ENCODE results near the gene RPL31. TPM values are rescaled to one million over a fixed set of nuclear protein-coding genes. Genes with fewer than 3 reads are reported as not detected.

The RPL31 gene
- total and polyA plus RNA-seq, 2 donors (not counting 1 experiment from before 2014, with no cell fraction given): 1,159 to 2,636 TPM

DNA sequence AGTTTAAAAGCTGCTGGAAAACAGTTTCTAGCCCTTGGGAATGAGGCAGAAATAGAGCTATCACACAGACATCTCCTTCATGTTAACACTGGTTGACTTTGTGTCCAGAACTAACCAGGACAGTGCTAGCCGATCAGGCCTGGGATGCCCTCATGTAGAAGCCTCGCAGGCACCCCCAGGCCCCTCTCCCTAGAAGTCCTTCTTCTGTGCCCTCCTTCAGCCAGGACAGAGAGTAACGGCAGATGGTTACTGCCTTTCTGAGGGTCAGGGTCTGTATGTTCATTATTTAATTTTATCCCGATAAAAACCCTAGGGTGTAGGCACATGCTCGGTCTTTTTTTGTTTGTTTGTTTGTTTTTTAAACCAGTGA lies 10.7 kb upstream of the RPL31 start:
- Histone ChIP-seq H3K9me3 (ENCODE audit: control insufficient read depth, insufficient read depth, low read depth, low read length) (no peaks in the 10 kb centered on the region), H2AFZ (ENCODE audit: low read length) (no peak overlapping the region), H3K4me2 (ENCODE audit: extremely low read depth, insufficient read depth, low read length) (no peak overlapping the region), H3K79me2 (ENCODE audit: control insufficient read depth, insufficient read depth, low read length) (no peaks in the 10 kb centered on the region), H3K36me3 (ENCODE audit: control insufficient read depth, insufficient read depth, low read length) (no peaks in the 10 kb centered on the region), H3K27ac (ENCODE audit: insufficient read depth, low read length) (no peak overlapping the region), H3K27me3 (ENCODE audit: control insufficient read depth, insufficient read depth, low read length) (no peaks in the 10 kb centered on the region), H3K4me1 (ENCODE audit: control insufficient read depth, extremely low read depth, insufficient read depth, low read length) (no peaks in the 10 kb centered on the region), H4K20me1 (ENCODE audit: control insufficient read depth, extremely low read depth, insufficient read depth, low read length) (no peaks in the 10 kb centered on the region), H3K9ac (ENCODE audit: insufficient read depth, low read length) (no peak overlapping the region), H3K4me3 (replicated peaks in 1 of 4; ENCODE audit: control extremely low read depth in 1 of 4, insufficient read depth in 1 of 4, low read depth in 3 of 4, low read length in 4 of 4) (no peak overlapping the region)
- TF ChIP-seq, protein P1, sequence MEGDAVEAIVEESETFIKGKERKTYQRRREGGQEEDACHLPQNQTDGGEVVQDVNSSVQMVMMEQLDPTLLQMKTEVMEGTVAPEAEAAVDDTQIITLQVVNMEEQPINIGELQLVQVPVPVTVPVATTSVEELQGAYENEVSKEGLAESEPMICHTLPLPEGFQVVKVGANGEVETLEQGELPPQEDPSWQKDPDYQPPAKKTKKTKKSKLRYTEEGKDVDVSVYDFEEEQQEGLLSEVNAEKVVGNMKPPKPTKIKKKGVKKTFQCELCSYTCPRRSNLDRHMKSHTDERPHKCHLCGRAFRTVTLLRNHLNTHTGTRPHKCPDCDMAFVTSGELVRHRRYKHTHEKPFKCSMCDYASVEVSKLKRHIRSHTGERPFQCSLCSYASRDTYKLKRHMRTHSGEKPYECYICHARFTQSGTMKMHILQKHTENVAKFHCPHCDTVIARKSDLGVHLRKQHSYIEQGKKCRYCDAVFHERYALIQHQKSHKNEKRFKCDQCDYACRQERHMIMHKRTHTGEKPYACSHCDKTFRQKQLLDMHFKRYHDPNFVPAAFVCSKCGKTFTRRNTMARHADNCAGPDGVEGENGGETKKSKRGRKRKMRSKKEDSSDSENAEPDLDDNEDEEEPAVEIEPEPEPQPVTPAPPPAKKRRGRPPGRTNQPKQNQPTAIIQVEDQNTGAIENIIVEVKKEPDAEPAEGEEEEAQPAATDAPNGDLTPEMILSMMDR (conservative IDR thresholded peaks at IDR 0.05 in 1 of 2, IDR thresholded peaks at IDR 0.05 in 1 of 2; ENCODE audit: low read depth in 1 of 2, low read length in 2 of 2): no peak
- no peak for TF ChIP-seq EZH2 (IDR thresholded peaks at IDR 0.05; ENCODE audit: low read length, missing control alignments)
- DNase-seq (ENCODE audit: low read depth in 2 of 2): no peak

DNA sequence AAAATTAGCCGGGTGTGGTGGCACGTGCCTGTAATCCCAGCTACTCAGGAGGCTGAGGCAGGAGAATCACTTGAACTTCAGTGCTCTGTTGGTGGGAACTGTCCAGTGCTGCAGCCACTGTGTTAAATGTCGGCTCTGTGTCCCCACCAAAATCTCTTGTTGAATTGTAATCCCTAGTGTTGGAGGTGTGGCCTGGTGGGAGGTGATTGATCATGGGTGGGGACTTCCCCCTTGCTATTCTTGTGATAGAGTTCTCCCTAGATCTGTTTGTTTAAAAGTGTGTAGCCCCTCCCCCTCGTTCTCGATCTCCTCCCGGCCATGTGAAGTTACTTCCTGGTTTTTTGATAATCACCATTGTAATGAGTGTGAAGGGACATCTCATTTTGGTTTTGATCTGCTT lies 9.8 kb upstream of the RPL31 start:
- no peaks in the 10 kb centered on the region for H3K4me1 ChIP-seq (ENCODE audit: control insufficient read depth, extremely low read depth, insufficient read depth, low read length)

DNA sequence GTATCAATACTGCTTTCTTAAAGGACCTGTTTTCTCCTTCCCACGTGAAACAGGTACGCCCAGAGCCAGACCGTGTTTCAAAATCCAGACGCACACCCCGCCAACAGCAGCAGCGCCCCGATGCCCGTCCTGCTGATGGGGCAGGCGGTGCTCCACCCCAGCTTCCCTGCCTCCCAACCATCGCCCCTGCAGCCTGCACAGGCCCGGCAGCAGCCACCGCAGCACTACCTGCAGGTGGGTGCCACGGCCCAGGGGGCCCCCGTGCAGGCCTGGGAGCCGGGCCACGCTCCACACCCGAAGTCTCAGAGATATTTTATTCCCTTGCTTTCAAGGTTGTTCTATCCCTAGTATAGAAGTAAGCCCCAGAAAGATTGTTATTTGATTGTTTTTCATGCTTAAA lies 8.8 kb upstream of the RPL31 start:
- Histone ChIP-seq H3K36me3 (ENCODE audit: control insufficient read depth, insufficient read depth, low read length) (no peaks in the 10 kb centered on the region), H3K79me2 (ENCODE audit: control insufficient read depth, insufficient read depth, low read length) (no peaks in the 10 kb centered on the region), H3K9ac (ENCODE audit: insufficient read depth, low read length) (no peak overlapping the region), H2AFZ (ENCODE audit: low read length) (no peak overlapping the region), H3K4me2 (ENCODE audit: extremely low read depth, insufficient read depth, low read length) (no peak overlapping the region), H4K20me1 (ENCODE audit: control insufficient read depth, extremely low read depth, insufficient read depth, low read length) (no peaks in the 10 kb centered on the region), H3K9me3 (ENCODE audit: control insufficient read depth, insufficient read depth, low read depth, low read length) (no peaks in the 10 kb centered on the region), H3K27ac (ENCODE audit: insufficient read depth, low read length) (no peak overlapping the region), H3K4me1 (ENCODE audit: control insufficient read depth, extremely low read depth, insufficient read depth, low read length) (no peaks in the 10 kb centered on the region), H3K27me3 (ENCODE audit: control insufficient read depth, insufficient read depth, low read length) (no peaks in the 10 kb centered on the region), H3K4me3 (replicated peaks in 1 of 4; ENCODE audit: control extremely low read depth in 1 of 4, insufficient read depth in 1 of 4, low read depth in 3 of 4, low read length in 4 of 4) (no peak overlapping the region)
- no peak for DNase-seq (ENCODE audit: low read depth in 2 of 2)
- no peak for TF ChIP-seq EZH2 (IDR thresholded peaks at IDR 0.05; ENCODE audit: low read length, missing control alignments)
- TF ChIP-seq, protein P1 (conservative IDR thresholded peaks at IDR 0.05 in 1 of 2, IDR thresholded peaks at IDR 0.05 in 1 of 2; ENCODE audit: low read depth in 1 of 2, low read length in 2 of 2): no peak

More for the DNA sequence above, 9.8 kb upstream of the RPL31 start:
- TF ChIP-seq EZH2 (IDR thresholded peaks at IDR 0.05; ENCODE audit: low read length, missing control alignments): no peak
- TF ChIP-seq, protein P1 (conservative IDR thresholded peaks at IDR 0.05 in 1 of 2, IDR thresholded peaks at IDR 0.05 in 1 of 2; ENCODE audit: low read depth in 1 of 2, low read length in 2 of 2): no peak
- DNase-seq (ENCODE audit: low read depth in 2 of 2): no peak
- Histone ChIP-seq H3K9ac (ENCODE audit: insufficient read depth, low read length) (no peak overlapping the region), H3K27me3 (ENCODE audit: control insufficient read depth, insufficient read depth, low read length) (no peaks in the 10 kb centered on the region), H4K20me1 (ENCODE audit: control insufficient read depth, extremely low read depth, insufficient read depth, low read length) (no peaks in the 10 kb centered on the region), H2AFZ (ENCODE audit: low read length) (no peak overlapping the region), H3K79me2 (ENCODE audit: control insufficient read depth, insufficient read depth, low read length) (no peaks in the 10 kb centered on the region), H3K36me3 (ENCODE audit: control insufficient read depth, insufficient read depth, low read length) (no peaks in the 10 kb centered on the region), H3K27ac (ENCODE audit: insufficient read depth, low read length) (no peak overlapping the region), H3K4me3 (replicated peaks in 1 of 4; ENCODE audit: control extremely low read depth in 1 of 4, insufficient read depth in 1 of 4, low read depth in 3 of 4, low read length in 4 of 4) (no peak overlapping the region), H3K4me2 (ENCODE audit: extremely low read depth, insufficient read depth, low read length) (no peak overlapping the region), H3K9me3 (ENCODE audit: control insufficient read depth, insufficient read depth, low read depth, low read length) (no peaks in the 10 kb centered on the region)

Data from fibroblast of lung (primary cell).